Measurements from ENCODE around the gene TMEM212. TPM values are rescaled to one million over a fixed set of nuclear protein-coding genes. Genes with fewer than 3 reads are reported as not detected.

The TMEM212 gene
- total and polyA plus RNA-seq, 9 of the 15 experiments (the other 6 are each of a cell fraction or from before 2014, with no cell fraction given), result not detected

- no peak for TF ChIP-seq CHAMP1 (IDR thresholded peaks at IDR 0.05)
- no peak for TF ChIP-seq POLR3G (IDR thresholded peaks at IDR 0.05; ENCODE audit: extremely low read depth, insufficient read length, insufficient replicate concordance)
- no peak for TF ChIP-seq PHTF2 (CRISPR knock-in tag; IDR thresholded peaks at IDR 0.05)
- TF ChIP-seq BCOR (IDR thresholded peaks at IDR 0.05), result peak; percentile 82
- peak; percentile 96 for TF ChIP-seq TRIM28 (IDR thresholded peaks at IDR 0.05)
- TF ChIP-seq ARID4B (CRISPR knock-in tag; IDR thresholded peaks at IDR 0.05), result no peak
Observed at GRCh38 chr3:171854649-171855305, 11.6 kb downstream of the TMEM212 start (continued).
